ENCODE data around the gene GSN.

The GSN gene

DNA sequence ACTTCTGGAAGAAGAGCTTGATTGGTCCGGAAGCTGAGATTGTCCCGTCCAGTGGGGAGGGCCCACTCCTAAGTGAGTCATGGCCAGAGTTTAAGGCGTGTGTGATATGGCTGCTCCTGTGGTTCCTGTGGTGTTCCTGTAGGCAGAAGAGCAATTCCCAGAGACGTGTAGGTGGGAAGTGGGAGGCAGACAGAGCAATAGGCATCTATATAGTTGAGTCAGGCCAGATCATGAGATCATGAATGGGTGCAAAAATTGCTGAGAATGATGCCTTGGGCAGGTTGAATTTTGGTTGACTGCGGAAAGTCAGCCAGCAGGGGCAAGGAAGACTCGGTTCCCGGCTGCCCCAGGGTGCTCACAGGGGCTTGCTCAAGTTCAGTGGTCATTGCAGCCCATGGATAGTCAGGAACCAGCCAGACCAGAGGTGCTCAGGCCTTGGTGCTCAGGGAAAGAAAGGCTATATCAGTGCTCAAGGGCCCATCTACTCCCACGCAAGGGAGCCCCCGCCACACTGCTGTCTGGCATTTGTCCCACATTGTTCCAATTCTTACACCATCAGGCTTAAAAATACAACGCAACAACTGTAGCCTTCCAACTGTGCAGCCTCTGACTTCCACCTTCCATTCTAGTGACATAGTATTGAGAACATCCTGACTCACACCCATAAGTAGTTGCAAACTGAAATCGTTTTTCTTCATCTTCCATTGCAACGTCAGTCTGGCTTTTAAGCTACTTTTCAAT, 21.0 kb upstream of the GSN start:
- DNase-seq (ENCODE audit: low read depth), result no peak

DNA sequence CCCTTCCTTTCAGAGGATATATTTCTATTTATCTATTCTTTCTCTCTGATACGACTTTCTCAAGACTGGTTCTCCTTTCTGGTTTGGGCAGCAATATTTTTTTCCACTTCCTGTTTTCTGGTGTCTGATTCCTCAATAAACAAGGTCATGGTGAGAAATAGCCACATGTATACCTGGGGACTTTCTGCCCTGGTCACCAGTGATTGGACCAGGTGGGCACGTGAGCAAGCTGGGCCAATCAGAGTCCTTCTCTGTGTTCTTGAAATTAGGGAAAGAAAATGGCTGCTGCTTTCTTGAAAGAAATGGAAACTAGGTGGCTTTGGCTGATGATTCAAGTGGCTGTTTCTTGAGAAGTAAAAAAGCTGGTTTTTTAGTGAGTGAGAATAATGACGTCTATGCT, 18.4 kb upstream of the GSN start:
- DNase-seq (ENCODE audit: low read depth), result no peak

DNA sequence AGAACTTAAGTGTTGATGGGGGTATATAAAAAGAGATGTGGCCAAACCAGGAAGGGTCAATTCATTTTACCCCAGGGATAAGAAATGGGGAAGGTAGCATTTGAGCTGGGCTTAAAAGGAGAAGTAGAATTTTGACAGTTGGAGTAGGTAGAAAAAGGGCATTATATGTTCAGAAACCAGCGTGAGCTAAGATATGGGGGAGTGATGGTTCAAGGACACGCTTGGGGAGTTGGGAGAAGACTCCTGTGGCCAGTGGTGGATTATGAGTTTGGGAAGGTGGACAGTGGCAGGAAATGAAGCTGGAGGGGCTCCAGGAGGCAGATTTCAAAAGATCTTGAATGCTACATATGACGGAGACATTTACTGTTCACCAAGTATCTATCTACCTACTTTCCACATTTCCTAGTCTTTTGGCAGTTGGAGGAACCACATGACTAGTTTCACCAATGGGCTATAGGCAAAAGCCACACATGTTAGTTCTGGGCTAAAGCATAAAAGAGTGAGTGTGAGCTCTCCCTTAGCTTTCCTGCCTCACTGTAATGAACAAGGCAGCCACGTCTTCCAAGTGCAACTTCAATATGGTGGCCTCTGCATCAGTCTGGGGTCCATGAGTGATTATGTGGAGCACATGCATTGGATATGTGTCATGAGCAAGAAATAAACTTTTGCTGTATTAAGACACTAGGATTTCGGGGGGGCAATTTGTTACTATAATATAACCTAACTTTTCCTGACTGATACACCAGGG, 15.7 kb upstream of the GSN start:
- no peak for DNase-seq (ENCODE audit: low read depth)

DNA sequence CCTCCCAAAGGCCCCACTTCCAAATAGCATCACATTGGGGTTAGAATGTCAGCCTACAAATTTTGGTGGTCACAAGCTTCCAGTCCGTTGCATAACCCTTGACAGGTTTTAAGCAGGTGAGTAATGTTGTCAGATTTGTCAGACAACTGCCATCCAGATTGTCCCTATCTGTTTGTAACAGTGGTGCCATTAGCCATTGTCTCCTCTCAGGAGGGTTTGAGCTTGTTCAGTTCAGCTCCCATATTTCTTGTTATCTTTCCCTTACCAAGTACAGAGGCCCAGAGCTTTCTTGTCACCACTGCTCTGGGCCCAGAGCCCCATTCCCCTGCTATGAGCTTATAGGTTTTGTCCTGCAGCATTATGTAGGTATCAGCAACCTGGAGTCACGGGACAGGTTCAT, 14.8 kb upstream of the GSN start:
- DNase-seq (ENCODE audit: low read depth), result no peak

DNA sequence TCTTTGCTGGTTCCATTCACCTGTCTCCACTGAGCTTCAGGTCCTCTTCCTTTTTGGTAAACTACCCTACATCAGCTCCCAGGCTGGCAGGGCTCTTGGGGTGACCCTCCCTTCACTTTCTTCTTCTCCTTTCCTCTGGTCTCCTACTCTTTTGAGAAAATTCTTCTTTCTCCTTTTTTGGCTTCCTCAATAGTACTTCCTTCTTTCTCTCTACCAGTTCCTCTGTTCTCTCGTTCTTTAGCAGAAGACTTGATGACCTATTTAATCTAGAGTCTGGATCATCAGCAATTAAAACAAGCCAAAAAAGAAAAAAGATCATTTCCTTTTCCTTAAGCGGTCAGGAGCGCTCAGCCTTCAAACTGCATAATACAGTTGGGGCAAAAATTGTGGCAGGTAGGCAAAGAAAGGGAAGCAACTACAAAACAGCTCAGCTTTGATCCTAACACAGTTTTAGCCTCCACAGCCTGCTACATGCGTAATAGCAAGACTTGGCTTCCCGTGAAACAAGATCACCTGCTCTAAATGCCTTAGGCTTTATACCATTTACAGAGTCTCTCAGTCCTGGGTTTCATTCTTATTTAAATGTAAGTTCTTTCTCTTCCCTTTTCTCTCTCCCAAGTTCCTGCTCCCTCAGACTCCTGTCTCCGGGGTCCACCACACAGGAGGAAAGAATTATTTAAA, 14.0 kb upstream of the GSN start:
- no peak for DNase-seq (ENCODE audit: low read depth)

DNA sequence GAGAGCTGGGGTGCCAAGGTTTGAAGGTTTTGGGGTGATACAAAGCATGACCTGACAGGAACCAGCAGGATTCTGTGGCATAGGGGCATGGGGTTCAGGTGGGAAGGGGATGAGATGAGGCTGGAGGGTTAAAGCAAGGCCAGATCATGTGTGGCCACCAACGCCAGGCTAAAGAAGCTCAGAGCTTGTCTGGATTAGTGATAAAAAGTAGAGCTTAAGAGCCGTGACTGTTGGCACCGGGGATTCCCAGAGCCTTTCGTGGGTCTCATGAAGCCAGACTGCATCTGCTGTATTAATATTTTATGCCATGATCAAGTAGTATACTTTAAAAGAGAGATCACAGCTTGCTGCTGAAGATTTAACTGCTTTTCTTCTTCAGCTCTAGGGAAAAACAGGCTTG, 8.5 kb upstream of the GSN start:
- DNase-seq (ENCODE audit: low read depth), result no peak

DNA sequence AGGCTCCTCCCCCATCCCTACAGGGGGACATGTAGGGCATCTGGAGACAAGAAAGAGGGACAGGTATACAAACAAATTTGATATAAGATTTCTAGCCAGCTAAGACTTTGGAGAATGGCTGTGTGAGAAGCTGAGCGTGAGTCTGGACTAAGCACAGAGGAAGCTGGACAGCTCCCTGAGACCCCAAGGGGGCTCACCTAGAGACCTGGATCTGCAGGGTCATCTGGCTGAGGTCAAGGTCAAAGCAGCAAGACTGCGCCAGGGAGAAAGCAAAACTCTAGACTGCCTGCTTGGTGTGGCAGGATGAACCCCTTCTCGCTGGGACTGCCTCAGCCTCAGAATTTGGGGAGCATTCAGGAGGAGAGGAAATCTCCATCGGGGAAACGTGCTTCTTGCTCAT, 8.0 kb upstream of the GSN start:
- DNase-seq (ENCODE audit: low read depth), result no peak

DNA sequence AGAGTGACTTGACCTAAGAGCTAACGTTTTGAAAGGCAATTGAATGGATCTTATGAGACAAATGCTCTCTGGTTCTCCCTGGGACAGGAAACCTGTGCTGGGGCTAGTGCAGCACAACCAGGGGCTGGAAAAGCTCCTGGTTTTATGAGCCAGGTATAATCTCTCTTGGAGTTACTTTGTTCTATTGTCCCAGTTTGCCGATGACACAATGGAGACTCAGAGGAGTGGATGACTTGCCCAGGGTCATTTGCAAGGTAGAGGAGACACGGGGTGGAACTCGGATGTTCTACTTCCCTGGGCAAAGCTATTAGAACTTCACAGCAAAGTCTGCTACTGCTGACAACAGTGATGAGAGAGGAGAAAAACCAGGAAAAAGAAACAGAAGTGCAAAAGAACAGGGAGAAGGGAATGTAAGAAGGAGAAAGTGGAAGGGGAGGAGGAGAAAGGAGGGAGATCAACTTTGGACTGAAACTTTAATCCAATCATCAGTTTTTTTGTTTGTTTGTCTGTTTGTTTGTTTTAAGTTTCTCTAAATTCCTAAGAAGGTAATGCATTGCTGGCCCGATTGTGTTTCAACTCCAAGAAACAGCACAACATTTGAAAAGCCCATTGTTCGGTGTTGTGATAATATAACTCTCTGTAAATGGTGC, 7.4 kb upstream of the GSN start:
- no peak for DNase-seq (ENCODE audit: low read depth)

DNA sequence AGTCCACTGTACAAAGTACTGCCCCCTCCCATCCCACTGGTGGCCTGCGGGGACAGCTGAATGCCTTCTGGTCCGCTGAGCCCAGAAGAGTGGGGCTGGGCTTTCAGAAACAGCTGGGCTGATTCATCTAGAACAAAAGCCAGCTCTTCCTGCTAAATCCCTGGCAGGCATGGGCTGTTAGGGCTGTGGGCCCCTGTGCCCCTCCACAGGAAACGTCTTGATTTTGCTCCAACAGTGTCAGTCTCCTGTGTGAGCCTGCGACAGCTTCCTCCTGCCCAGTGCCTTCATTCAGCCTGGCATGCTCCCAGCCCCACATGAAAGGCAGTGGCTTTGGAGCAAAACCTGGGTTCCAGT, 6.9 kb upstream of the GSN start:
- DNase-seq (ENCODE audit: low read depth), result no peak

DNA sequence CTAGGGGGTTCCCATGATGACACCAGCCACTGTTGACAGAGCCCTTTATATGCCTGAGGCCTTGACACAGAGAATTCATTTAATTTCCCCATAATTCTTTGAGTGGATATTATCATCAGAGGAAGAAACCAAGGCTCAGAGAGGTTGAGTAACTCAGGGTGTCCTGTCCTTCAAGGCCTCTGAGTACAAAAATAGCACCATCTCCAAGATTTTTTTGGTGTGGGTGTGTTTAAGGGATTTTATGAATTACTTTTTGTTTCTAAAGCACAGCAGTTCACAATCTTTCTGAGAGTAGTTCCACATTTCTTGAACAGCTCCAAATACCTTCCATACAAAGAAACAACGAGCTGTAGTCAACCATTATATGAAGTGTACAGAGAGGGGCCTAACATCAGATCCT, 6.2 kb upstream of the GSN start:
- DNase-seq (ENCODE audit: low read depth), result no peak

DNA sequence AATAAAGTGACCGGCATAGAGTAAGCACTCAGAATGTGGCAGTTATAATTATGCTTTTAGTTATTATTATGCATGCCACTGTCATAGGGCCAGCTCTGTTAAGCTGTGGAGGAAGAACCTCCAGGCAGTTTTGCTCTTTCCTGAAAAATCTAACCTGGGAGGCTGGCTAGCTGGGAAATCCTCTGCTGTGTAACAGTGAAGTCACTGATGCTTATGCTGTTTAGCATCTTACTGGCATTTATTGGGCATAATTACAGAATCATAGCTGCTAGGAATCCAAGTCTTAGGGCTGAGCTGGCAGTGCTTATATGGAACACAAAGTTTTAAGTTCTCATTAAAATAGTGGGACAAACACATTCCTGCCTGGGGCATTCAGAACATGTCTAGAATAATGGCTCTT, 5.5 kb upstream of the GSN start:
- no peak for DNase-seq (ENCODE audit: low read depth)

DNA sequence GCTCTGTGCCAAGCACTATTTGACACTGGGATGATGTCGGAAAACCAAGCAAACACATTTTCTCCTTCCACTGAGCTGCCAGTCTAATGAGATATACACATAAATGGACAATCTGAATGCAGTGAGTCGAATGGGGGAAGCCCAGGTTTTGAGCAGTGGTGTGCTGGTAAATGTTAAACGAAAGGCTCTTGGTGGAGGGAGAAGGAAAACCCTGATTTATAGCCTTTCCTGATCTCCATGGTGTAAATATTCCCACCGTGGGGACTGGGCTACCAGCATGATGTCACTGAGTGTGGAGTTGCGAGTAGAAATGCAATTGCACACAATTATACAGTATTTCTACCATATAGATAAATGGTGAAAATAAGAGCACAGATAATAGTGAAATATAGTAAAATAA, 5.0 kb upstream of the GSN start:
- DNase-seq (ENCODE audit: low read depth), result no peak

DNA sequence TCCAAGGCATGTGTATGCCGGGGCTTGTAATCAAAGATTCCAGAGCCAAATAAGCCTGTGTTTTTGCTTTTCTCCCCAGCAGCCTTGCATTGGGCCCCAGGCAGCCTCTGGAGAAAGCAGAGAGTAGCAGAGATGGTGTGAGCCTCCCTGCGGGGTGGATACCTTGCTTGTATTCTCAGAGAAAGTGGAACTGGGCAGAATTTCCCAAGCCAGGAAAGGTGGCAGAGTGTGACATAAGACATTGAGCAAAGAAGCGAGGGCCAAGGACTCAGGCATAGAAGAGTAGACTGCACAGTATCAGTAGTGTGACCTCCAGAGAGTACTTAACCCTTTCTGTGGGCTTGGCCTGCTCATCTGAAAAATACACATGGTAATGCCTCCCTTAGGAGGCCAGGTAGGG, 1.6 kb upstream of the GSN start:
- DNase-seq (ENCODE audit: low read depth), result no peak

DNA sequence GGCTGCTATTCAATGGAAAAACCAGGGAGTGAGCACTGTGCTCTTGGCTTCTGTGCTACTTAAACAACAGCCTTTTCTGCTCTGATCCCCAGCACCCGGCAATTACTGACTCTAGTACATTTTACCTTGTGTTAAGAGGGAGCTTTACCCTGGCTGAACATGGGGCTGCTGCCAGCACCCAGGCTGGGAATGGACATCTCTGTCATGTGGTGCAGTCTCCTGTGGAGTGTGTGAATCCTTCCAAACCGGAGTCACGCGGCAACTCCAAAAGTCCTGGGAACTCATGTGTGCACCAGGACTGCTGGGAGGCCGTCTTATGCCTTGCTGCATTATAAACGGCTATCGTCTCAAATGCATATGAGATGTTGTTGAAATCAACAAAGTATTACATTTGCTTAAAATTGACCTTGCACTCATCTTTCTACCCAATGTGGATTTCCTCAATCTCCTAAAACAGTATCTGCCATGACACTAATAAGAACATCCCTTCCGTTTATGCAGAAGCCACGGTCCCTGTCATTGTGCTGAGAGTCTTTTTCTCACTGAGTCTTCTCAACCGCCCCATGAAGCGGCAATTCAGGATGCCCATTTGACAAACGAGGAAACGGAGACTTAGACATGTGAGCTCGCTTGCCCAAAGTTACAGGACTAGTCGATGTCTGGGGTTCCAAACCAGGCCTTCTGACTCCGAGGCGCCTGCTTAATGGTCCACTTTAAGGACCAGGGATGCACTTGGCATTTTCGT, 884 bp upstream of the GSN start:
- no peak for DNase-seq (ENCODE audit: low read depth)

DNA sequence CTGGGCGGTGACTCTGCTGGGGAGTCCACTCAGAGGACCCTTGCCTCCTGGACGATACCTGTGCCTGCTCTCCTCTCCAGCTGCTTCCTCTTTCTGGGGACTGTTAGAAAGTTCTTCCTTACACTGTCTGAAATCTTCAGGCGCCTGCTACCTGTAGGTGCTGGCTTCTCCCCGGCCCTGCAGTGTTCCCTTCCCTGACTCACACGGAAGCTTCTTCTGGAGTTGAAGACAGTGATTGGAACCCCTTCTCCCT, 562 bp downstream of the GSN start:
- no peak for DNase-seq (ENCODE audit: low read depth)

DNA sequence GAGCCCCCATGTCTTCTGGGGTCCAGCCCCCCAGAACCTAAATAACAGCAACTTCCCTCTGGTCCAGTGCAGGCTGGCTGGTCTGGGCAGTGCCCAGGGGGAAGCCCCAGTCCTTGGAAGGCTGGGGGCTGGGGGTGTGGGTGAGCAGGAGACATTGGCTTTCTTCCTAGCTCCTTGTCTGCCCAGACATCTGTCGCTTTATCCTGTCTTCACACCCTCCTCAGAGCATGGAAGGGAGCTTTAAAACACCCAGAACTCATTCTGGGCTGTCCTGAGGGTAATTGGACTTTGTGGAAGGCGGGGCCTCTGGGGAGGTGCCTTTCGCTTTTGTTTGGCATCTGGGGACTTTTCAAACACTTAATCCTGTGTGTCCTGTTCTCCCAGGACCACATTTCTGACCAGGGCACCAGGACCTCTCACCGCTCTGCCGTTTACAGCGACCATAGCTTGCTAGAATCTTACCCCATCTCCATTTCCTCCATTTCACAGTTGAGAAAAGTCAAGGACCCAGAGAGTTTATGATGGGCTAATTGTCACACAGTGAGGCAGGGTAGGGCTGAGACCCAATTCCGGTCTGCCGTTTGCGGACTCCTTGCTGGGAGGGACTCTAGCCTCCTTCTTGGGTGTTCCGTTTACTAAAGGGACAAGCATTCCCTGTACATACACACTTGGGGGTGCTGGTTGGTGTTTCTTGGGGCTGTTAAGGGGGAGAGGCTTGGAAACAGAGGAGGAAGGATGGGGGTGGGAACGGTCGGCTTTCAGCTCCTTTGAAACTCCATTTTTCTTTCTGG, 1.1 kb downstream of the GSN start:
- DNase-seq (ENCODE audit: low read depth), result no peak

DNA sequence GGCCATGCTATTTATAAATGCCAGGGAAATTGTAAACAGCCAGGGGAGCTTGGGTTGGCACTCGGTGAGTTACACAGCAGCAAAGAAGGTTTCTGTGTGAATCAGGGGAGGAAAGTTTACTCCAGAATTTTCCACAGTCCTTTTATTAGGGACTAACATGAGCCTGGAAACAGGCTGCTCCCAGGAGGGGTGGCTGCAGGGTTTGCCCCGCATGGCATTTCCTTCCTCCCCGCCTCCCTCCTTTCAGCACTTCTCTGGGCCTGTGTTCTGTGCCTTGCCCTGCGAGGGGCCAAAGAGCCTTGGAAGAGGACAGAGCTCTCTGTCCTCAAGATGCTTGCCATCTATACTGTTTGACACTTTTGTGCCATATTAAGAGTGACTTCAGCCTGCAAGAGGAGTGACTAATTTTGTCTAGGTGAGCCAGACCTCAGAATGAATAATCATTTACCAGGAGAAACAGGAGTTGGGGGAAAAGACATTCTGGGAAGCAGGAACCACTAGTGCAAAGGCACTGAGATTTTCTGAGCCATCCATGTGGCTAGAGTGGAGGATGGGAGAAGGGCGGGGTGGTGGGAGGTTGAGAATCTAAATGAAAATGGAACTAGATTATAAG, 1.8 kb downstream of the GSN start:
- DNase-seq (ENCODE audit: low read depth), result no peak

DNA sequence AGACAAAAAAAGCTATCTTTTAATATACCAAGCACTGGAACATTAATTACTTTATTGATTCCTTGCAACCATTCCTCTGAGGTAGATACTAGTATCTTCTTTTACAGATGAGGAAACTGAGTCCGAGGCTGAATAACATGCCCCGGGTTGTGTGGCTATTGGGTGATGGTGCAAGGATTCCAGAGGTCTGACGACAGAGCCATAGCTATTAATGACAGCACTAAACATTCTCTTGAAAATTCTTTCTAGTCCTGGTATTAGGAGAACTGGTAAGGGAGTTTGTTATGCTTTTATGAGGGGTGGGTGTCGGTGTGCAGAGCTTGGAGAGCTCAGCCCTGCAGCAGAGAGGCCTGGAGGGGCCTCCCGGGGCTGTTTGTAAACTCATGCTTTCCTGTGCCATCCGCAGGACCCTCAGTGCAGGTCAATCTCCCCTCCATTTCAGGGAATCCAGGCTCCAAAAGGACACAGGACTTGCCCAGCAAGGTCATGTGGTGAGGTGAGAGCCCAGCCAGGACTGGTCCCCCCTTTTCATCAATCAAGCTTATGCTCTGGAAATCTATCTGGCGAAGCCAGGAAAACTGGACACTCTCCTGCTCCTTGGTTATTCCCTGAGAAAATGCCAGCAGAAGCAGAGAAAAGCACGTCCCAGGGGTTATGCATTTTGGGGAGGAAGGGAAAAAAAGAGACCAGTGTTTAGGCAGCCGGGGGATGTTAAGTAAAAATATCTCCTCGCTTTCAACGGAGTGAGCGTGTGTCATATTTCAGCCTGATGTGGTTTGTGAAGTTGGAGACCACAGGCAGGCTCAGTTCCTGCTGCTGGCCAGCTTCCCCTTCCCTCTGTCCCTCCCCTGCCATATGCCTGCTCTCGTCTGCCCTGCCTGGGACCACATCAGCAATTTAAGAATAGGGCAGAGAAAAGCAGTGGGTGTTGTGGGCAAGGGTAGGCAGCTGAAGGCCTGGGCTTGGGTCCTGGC, 3.7 kb downstream of the GSN start:
- no peak for DNase-seq (ENCODE audit: low read depth)

DNA sequence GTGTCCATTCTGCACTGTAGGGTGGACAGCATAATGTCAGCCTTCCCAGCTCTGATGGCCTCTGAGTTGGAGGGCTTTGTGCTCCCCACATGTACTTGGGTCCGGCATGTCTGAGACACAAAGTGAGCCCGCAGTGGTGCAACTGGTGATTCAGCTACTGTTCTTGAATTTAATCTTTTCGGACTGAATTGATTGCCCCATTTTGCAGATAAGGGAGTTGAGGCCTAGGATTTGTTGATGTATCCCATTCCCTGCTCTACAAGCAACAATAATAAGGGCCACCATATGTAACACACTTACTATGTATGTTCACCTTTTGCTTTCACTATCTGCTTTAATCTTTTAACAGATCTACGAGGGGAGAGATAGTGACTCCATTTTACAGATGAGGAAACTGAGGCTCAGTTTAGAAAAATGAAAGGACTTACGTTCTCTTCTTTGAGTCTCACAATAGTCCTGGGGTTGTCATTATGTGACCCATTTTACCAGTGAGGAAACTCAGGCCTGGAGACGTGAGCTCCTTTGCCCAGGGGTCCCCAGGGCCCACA, 4.5 kb downstream of the GSN start:
- no peak for DNase-seq (ENCODE audit: low read depth)
